ENCODE measurements around the gene TMEM47.

Gene TMEM47

DNA sequence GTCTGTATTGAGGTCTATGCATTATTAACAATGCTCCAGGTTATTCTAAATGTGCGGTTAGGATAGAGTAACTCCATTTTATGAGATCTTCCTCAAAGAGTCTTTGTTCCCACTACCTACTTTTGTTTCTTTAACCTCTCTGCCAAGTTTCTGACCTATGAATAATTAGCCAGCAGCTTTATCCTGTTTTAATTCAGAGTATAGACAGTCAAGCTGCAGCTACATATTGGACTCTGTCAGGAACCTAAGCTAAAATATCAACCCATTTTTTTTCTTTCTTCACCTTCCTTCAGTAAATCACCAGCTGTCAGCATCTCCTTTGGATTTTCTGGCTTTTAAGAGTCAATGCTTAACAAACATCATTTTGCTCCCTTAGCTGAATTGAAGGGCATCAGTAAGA, 72.3 kb downstream of the TMEM47 start:
- DNase-seq, result no peak

DNA sequence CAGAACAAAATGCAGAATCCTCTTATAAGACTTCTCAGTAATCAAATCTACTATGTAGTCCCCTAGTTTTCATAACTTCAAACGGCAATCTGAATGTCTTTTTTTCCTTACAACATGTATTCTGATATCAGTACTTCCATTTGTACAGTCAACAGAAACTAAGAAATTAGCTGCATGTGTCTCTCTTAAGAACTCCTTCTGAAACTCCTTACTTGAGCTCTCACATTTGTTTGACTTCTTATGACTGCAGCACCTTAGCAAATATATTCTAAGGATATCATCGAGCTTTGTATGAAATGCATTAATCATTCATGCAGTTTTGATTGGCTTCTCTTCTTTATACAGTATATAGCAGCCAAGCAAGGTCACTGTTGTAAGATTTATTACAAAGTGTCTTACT, 77.0 kb downstream of the TMEM47 start:
- no peak for DNase-seq

DNA sequence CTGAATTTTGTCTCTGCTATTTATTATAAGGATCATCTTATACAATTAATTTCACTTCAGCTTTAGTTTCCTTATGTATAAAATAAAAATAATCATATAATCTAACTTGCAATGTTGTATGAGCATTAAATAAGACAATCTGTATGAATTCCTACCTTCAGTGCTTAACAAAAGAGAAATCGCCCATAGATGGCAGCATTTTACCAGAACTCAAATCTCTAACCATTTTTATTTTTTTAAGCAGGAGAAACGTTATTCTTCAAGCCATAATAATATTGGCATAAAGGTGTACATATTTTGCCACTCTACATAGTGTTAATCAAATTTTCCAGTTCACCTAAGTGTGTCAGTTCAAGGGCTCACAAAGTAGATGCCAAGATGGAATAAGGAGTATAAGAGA, 78.8 kb downstream of the TMEM47 start:
- DNase-seq, result no peak
